Measurements from ENCODE around the gene CAMKMT.

- TF ChIP-seq CTCF (IDR thresholded peaks at IDR 0.05; ENCODE audit: insufficient read depth, low read length, poor library complexity, severe bottlenecking) = no peak
- TF ChIP-seq EZH2phosphoT487 (conservative IDR thresholded peaks at IDR 0.05; ENCODE audit: low read length) = no peak
These were observed 293.7 kb downstream of the CAMKMT start for GRCh38 chr2:44655401-44655864.
